ENCODE data around the gene SPATA20.
A peak's percentile ranks its signal among the peaks of the same experiment; 100 is the strongest.

SPATA20 gene

GRCh38 chr17:50547035-50547735, at the start of gene SPATA20:
TSS of gene SPATA20 (plus strand) at chr17:50547174. CDS start at chr17:50547209, 35 bp downstream.
- DNase-seq = peak; percentile 94

GRCh38 chr17:50498021-50498874, 48.7 kb upstream of the SPATA20 start:
- no peak for DNase-seq

- no peak for DNase-seq
These were observed 47.7 kb upstream of the SPATA20 start for GRCh38 chr17:50499270-50499669.

- no peak for DNase-seq
These were observed 47.3 kb upstream of the SPATA20 start for GRCh38 chr17:50499721-50500120.

- peak; percentile 55 for DNase-seq
These were observed 45.9 kb upstream of the SPATA20 start for GRCh38 chr17:50501054-50501453.

- DNase-seq = no peak
These were observed 44.5 kb upstream of the SPATA20 start for GRCh38 chr17:50502301-50502990.

- no peak for DNase-seq
These were observed 41.3 kb upstream of the SPATA20 start for GRCh38 chr17:50505591-50506130.

- DNase-seq = no peak
These were observed 40.7 kb upstream of the SPATA20 start for GRCh38 chr17:50506298-50506697.

GRCh38 chr17:50507871-50508572, 39.0 kb upstream of the SPATA20 start, which contains the start of gene MYCBPAP:
TSS of gene MYCBPAP (plus strand) at chr17:50508439. CDS start at chr17:50508675, 236 bp downstream.
- peak; percentile 89 for DNase-seq

GRCh38 chr17:50508573-50509460, 38.2 kb upstream of the SPATA20 start:
- DNase-seq = no peak

GRCh38 chr17:50511058-50511457, 35.9 kb upstream of the SPATA20 start:
- DNase-seq = peak; percentile 70

- DNase-seq = no peak
These were observed 33.5 kb upstream of the SPATA20 start for GRCh38 chr17:50513495-50513894.

GRCh38 chr17:50514388-50514787, 32.6 kb upstream of the SPATA20 start:
- no peak for DNase-seq

- no peak for DNase-seq
These were observed 31.9 kb upstream of the SPATA20 start for GRCh38 chr17:50514936-50515702.

- no peak for DNase-seq
These were observed 30.0 kb upstream of the SPATA20 start for GRCh38 chr17:50517011-50517410.

- DNase-seq = no peak
These were observed 29.2 kb upstream of the SPATA20 start for GRCh38 chr17:50517504-50518383.

GRCh38 chr17:50518384-50519023, 28.5 kb upstream of the SPATA20 start:
- DNase-seq = no peak

- no peak for DNase-seq
These were observed 27.7 kb upstream of the SPATA20 start for GRCh38 chr17:50519141-50519834.
